Progenitor cell of endocrine pancreas (in vitro differentiated cells): Measurements from ENCODE around the gene DUSP12. TPM values are rescaled to one million over a fixed set of nuclear protein-coding genes. Genes with fewer than 3 reads are reported as not detected.

ENCODE experiments used
- DNase-seq: peaks from one replicate; pipeline ENCODE4 v3.0.0; 2021; ENCODE audit warnings: low spot score; ENCODE audit not compliant: unreplicated experiment
- H3K27ac Mint-ChIP-seq: 2 replicates; pipeline ENCODE4 v1.8.0; 2021; ENCODE audit warnings: mild to moderate bottlenecking, moderate library complexity, mixed read lengths
- H3K27me3 Mint-ChIP-seq: 2 replicates; pipeline ENCODE4 v1.8.0; 2021; ENCODE audit warnings: mixed read lengths
- H3K36me3 Mint-ChIP-seq: 2 replicates; pipeline ENCODE4 v1.8.0; 2022; ENCODE audit warnings: mixed read lengths; ENCODE audit not compliant: insufficient read depth
- H3K4me1 Mint-ChIP-seq: 2 replicates; pipeline ENCODE4 v1.8.0; 2021; ENCODE audit warnings: low read depth, mixed read lengths
- H3K4me3 Mint-ChIP-seq: 2 replicates; pipeline ENCODE4 v1.8.0; 2021; ENCODE audit warnings: low read depth, mild to moderate bottlenecking, moderate library complexity, mixed read lengths
- H3K9me3 Mint-ChIP-seq: 2 replicates; pipeline ENCODE4 v1.8.0; 2021; ENCODE audit warnings: low read depth, mixed read lengths
- total RNA-seq: library from RNA; stranded (reverse); gene quantifications from 2 replicates; pipeline ENCODE4 v1.2.1, GENCODE V29; 2021
- TF ChIP-seq, protein P1 (sequence below): fragments of 200-600 bp; sonication (generic); IDR thresholded peaks from one replicate; pipeline ENCODE4 v1.5.0; 2021; ENCODE audit warnings: antibody characterized with exemption, mild to moderate bottlenecking; ENCODE audit not compliant: unreplicated experiment

Gene DUSP12
- total RNA-seq, 1 donor from 2014 or later: 31.0 TPM

DNA sequence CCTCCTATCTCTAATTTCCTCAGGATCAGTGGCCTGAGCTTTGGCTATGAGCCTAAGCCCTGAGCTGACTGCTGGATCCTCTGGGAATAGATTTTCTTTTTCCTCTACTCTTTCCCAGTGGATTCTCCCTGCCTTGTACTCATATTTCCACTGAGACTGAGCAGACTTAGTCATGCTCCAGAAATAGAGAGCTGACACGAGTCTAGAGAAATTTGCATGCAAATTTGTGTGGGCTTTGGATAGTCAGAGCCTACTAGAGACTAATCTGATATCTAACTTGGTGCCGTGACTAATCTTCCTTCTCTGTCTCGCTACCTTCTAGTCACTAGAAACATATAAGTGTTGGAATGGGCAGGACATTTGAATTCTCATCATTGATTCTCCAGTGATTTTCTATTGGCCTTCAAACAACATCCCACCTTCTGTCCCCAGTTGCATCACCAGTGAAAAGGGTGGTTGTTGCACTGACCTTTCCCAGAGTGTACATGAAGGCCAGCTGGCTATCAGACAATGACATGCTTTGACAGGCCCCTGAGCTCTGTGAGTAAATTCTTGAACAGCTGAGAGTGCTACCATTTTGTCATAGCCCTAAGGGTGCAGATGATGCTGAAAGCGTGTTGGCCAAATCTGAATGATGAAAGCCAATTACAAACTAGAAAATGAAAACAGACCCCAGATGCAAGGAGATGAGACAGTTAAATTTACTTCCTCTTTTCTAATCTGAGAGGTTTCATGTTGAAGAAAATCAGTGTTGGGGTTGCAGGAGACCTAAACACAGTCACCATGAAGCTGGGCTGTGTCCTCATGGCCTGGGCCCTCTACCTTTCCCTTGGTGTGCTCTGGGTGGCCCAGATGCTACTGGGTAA is 42.9 kb upstream of the DUSP12 start, which contains the start of gene FCRLA:
Gene FCRLA, plus strand, starts transcription at position 748 of the 866 bp plus-strand sequence. Its CDS starts 36 bp downstream, at position 784.
- Mint-ChIP-seq H3K9me3 (no peaks in the 10 kb centered on the region), H3K27me3 (peaks cover 6% of the 10 kb centered on the region), H3K4me1 (peaks cover 19% of the 10 kb centered on the region), H3K36me3 (no peaks in the 10 kb centered on the region), H3K27ac (no peak within 1 kb of the TSS), H3K4me3 (no peak within 1 kb of the TSS)
- TF ChIP-seq, protein P1, sequence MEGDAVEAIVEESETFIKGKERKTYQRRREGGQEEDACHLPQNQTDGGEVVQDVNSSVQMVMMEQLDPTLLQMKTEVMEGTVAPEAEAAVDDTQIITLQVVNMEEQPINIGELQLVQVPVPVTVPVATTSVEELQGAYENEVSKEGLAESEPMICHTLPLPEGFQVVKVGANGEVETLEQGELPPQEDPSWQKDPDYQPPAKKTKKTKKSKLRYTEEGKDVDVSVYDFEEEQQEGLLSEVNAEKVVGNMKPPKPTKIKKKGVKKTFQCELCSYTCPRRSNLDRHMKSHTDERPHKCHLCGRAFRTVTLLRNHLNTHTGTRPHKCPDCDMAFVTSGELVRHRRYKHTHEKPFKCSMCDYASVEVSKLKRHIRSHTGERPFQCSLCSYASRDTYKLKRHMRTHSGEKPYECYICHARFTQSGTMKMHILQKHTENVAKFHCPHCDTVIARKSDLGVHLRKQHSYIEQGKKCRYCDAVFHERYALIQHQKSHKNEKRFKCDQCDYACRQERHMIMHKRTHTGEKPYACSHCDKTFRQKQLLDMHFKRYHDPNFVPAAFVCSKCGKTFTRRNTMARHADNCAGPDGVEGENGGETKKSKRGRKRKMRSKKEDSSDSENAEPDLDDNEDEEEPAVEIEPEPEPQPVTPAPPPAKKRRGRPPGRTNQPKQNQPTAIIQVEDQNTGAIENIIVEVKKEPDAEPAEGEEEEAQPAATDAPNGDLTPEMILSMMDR: no peak
- no peak for DNase-seq

DNA sequence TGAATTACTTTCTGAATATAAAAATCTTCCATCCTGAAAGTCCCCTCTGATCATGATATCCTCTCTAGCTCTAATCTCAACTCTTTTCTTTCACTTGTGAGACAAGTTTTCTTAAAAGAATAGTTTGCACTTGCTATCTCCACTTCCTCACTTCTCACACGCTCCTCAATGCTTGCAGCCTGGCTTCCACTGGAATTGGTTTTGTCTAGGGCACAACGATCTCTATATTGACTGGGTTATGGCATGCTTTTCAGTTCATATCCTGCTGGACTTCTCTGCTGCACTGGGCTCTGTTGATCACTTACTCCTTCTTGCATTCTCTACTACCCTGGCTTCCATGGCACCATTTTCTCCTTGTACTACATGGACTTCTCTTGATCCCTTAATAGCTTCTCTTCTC is 42.1 kb upstream of the DUSP12 start:
- DNase-seq: no peak
- Mint-ChIP-seq H3K27ac (no peak overlapping the region), H3K9me3 (no peaks in the 10 kb centered on the region), H3K4me3 (no peak overlapping the region), H3K36me3 (no peaks in the 10 kb centered on the region), H3K27me3 (peaks cover 10% of the 10 kb centered on the region), H3K4me1 (peaks cover 11% of the 10 kb centered on the region)
- TF ChIP-seq, protein P1: no peak

DNA sequence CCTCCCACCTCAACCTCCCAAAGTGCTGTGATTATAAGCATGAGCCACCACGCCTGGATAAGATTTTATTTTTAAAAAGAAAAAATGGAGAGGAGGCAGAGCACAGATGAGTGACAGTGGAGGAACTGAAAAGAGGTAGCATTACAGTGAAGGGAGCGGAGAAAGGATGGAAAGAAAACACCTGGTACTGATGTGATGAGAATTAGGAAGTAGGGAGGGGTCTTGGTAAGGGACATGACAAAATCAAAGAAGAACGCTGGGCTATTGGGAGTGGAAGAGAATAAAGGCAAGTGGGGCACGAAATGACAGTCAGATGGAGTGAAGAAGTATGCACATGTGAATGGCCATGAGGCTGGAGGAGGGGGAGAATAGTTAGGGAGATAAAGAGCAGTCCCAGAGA is 40.2 kb upstream of the DUSP12 start:
- H3K27ac Mint-ChIP-seq: no peak overlapping the region
- DNase-seq: no peak
- TF ChIP-seq, protein P1: no peak
- peaks cover 11% of the 10 kb centered on the region for H3K4me1 Mint-ChIP-seq
- H3K4me3 Mint-ChIP-seq: no peak overlapping the region
- H3K27me3 Mint-ChIP-seq: peaks cover 10% of the 10 kb centered on the region
- H3K9me3 Mint-ChIP-seq: no peaks in the 10 kb centered on the region
- no peaks in the 10 kb centered on the region for H3K36me3 Mint-ChIP-seq

DNA sequence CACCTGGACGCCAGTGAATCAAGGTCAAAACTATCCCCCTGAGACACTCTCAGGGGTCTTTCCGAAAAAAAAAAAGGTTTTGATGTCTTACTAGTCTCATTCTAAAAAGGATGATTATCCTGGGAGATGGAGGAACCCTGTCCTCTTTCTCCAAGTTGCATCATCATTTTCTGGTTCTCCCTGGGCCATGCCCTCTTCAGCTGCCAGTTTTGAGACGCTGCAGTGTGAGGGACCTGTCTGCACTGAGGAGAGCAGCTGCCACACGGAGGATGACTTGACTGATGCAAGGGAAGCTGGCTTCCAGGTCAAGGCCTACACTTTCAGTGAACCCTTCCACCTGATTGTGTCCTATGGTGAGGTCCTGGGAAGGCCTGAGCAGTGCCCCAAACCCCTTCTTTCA is 39.0 kb upstream of the DUSP12 start:
- peaks cover 13% of the 10 kb centered on the region for H3K27me3 Mint-ChIP-seq
- no peaks in the 10 kb centered on the region for H3K36me3 Mint-ChIP-seq

DNA sequence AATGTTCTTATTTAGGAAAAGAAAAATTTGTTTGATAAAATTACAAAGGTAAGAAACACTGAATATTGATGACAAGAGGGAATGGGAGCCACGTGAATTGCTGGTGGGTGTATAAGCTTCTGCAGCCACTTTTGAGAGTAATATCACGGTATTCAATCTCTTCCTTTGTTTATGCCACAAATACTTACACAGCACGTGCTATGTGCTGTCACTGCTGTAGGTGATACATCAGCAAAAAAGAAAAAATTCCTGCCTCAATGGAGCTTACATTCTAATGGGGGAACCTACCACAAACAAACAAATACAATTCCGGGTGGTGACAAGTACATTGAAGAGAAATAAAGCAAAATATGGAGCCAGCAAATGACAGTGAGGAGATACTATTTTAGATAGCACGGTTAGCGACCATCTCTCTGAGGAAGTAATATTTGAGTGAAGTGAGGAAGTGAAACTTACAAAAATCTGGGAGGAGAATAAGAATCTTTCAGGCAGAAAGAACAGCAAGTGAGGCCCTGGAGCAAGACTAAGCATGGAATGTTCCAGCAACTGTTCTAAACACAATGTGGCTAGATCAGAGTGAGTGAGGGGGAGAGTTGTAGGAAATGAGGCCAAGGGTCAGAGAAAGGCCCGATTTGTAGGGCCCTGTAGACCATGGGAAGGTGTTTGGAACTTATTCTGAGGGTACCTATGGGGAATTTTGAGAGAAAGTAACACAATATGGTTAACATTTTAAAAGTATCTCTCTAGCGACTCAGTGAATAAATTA is 30.8 kb upstream of the DUSP12 start:
- Mint-ChIP-seq H3K36me3 (no peaks in the 10 kb centered on the region), H3K4me3 (no peak overlapping the region), H3K9me3 (no peaks in the 10 kb centered on the region), H3K27me3 (peaks cover 33% of the 10 kb centered on the region), H3K27ac (no peak overlapping the region), H3K4me1 (peaks cover 2% of the 10 kb centered on the region)
- no peak for DNase-seq
- TF ChIP-seq, protein P1: no peak

More for the DNA sequence above, 39.0 kb upstream of the DUSP12 start:
- Mint-ChIP-seq H3K27ac (no peak overlapping the region), H3K4me3 (no peak overlapping the region), H3K9me3 (no peaks in the 10 kb centered on the region), H3K4me1 (peaks cover 11% of the 10 kb centered on the region)
- TF ChIP-seq, protein P1: no peak
- no peak for DNase-seq
